Loucy (cell line): Measurements from ENCODE around the gene COMMD1.

Experiments
- CTCF ChIP-seq: fragments of 200-600 bp; sonication (generic); conservative IDR thresholded peaks from 2 replicates; pipeline ENCODE4 v1.5.1; 2014; ENCODE audit warnings: mild to moderate bottlenecking, antibody characterized with exemption, low read length
- EZH2phosphoT487 ChIP-seq: fragments of 200-600 bp; IDR thresholded peaks from 2 replicates; pipeline ENCODE4 v1.6.1; 2018; ENCODE audit warnings: antibody characterized with exemption, mild to moderate bottlenecking, moderate library complexity, borderline replicate concordance

GRCh38 chr2:62030902-62031301 lies 125.4 kb downstream of the COMMD1 start:
- no peak for TF ChIP-seq CTCF
- no peak for TF ChIP-seq EZH2phosphoT487
